HG02588 (cell line): ENCODE results near the gene SLC35B2.

ENCODE experiments used
- ATAC-seq: cut with Tn5 transposase; IDR thresholded peaks from one replicate; pipeline ENCODE4 v1.9.1; 2021; ENCODE audit warnings: mild to moderate bottlenecking, moderate library complexity; ENCODE audit not compliant: unreplicated experiment

The SLC35B2 gene

GRCh38 chr6:44269178-44269920 lies 12.0 kb upstream of the SLC35B2 start:
- no peak for ATAC-seq

- no peak for ATAC-seq
These were observed 10.8 kb upstream of the SLC35B2 start for GRCh38 chr6:44268095-44268628.

DNA sequence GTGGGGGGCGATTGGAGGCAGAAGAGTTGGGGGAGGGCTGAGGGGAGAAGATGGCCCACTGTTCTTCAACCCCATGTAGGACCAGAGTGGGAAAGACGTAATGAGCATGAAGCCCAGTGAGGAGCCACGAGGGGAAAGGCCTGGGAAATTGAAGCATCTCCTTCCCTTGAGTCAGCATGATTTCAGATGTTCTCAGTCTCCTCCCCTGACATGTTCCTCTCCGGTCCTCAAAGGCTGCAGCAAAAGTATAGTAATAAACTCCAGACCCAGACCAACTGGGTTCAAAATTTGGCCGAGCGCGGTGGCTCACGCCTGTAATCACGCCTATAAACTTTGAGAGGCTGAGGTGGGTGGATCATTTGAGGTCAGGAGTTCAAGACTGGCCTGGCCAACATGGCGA lies 9.9 kb upstream of the SLC35B2 start:
- ATAC-seq: no peak

DNA sequence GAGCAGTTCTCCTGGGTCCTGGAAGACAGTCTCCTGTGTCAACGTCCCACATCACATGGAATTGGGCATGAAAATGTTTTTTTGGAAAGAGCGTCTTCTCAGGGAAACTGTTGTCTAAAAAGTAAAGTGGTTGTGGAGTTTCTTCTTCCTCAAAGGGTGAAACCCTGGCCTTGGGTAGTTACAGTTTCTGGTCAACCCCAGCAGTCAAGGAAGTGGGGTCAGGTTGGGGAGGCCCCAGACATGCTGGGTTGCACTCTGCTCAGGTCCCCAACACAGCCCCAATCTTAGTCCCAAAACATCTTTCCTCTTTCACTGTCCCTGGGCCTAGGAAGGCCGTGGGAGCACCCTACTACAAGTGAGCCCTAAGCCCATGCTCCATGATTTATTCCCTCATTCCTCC lies 9.0 kb upstream of the SLC35B2 start:
- peak; percentile 27 for ATAC-seq

DNA sequence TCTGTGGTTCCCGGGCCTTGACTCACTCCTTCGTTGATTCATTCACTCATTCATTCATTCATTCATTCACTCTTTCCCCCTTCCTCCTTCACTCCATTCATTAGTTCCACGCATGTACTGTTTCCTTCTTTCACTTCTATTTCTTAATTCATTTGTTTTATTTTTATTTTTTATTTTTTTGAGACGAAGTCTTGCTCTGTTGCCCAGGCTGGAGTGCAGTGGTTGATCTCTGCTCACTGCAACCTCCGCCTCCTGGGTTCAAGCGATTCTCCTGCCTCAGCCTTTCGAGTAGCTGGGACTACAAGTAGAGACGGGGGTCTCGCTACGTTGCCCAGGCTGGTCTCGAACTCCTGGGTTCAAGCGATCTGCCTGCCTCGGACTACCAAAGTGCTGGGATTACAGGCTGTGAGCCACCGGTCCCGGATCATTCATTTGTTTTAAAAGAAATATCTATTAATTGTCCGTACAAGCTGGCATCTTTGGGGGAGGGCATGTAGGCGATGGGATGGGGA lies 8.4 kb upstream of the SLC35B2 start:
- ATAC-seq: no peak

DNA sequence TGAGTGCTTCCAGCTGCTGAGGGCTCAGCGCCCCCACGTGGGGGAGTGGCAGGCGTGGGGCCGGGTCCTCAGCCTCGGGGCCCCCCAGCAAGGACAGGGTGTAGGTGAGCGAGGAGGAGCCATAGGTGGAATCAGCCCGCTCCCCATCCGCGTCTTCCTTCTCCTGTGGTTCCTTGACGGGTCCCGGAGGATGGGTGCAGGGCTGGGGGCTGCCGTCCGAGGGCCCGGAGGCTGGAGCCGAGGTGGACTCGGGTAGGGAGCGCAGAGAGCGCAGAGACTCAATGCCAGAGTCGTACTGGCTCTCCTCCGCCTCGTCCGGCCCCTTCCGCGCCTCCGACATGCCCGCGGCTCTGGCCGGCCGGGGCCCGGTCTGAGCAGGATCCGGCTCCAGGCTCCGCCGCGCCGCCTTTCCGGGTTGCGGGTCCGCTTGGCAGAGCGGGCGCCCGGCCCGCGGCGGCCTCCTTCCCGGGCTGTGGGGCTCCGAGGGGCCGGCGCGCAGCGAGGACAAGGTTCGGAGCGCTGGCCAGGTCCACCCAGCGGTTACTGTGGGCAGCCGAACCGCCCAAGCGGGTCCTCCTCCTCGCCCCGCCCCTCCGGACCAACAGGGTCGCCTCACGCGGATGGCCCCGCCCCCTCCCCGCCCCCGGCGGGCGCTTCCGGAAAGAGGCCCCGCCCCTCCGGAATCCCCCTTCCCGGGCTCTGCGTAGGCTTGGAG lies 7.8 kb upstream of the SLC35B2 start, which contains the start of gene NFKBIE:
Gene NFKBIE (minus strand): TSS at position 545 of the 715 bp plus-strand sequence. CDS start 205 bp downstream, at position 340.
- peak; percentile 32 for ATAC-seq

- no peak for ATAC-seq
These were observed 7.1 kb upstream of the SLC35B2 start for GRCh38 chr6:44264154-44265006.

GRCh38 chr6:44263354-44264100 lies 6.2 kb upstream of the SLC35B2 start:
- ATAC-seq: no peak

GRCh38 chr6:44262467-44263353 lies 5.4 kb upstream of the SLC35B2 start:
- no peak for ATAC-seq

DNA sequence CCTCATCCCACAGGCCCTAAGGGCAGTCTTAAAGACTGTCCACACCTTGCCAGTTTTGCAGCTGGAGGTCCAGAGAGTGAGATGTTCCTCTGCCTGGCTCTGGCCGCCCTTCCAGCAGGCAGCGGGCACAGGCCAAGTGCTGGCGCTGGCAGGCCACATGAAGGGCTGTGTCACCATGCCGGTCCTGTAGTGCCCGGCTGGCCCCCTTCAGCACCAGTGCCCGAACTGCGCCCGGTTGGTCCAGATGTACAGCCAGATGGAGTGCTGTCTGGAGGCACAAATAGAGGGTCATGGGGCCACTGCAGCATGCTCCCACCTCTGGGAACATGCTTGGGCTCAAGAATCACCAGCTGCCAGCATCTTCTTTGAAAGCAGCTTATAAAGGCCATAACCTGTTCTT lies 4.3 kb upstream of the SLC35B2 start:
- ATAC-seq: no peak

GRCh38 chr6:44260451-44261297 lies 3.3 kb upstream of the SLC35B2 start:
- ATAC-seq: no peak

DNA sequence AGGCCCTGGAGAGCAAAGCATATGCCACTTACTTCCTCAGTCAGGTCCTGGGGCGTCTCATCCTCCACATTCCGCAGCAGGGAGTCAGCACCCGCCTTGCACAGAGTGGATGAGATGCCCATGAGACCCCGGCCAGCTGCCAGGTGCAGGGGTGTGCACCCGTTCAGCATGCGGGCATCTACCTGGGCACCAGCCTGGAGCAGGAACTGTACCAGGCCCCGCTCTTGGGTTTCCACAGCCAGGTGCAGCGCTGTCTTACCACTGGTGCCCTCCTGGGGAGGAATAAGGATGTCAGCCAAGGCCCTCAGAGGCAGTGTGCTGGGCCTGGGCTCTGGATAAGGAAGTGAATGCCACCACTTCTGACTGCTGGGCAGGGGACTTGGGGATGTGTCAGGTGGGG lies 2.7 kb upstream of the SLC35B2 start:
- ATAC-seq: no peak

GRCh38 chr6:44258921-44259320 lies 1.6 kb upstream of the SLC35B2 start:
- ATAC-seq: no peak

DNA sequence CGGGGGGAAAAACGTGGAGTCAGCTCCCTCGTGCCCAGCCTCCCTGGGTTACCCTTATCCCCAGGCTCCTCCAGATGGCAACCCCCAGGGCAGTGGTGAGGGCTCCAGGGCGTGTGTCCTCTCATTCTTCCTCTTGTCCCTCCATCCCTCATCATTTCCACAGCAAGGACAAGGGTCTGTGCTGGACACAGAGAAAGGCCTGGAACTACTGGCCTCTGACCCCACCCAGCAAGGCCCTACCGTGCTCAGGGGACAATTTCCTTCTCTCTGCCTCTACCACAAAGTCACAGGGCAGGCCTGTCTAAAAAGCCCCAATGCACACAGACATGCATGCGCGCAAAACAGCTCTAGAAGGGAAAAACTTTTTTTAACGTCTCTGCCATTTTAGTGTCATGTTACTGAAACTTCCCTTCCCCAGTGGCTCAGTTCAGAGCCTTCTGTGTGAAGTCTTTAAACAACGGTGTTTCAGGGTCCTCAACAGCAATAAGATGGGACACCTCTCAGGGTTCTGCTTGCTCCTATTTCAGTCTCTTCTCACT lies 1.1 kb upstream of the SLC35B2 start:
- no peak for ATAC-seq

DNA sequence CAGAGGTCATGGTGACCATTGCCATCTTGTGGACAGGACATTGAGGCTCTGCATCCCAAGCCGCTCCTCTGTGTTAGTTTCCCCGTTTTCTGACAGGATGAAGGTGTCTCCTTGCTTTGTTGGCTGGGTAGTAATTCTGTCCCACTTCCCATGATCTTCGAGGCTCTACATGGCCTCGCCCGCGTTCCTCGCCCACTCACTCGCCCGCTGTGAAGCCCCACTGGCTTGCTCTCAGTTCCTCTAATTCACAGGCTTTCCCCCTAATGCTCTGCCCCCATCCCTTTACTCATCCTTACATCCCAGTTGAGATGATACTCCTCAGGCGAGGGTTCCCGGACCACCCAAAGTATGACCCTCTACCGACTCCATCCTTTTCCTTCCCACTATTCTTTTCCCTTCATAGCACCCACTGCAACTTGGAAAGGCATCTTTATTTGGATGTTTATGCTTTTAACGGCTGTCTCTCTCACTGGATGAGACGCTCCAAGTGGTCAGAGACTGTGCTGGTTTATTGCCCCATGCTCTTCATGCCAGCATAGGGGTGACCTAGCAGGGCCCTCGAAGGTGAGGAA lies 511 bp upstream of the SLC35B2 start:
- ATAC-seq: peak; percentile 22

GRCh38 chr6:44256775-44257024 lies 628 bp downstream of the SLC35B2 start:
- ATAC-seq: no peak

DNA sequence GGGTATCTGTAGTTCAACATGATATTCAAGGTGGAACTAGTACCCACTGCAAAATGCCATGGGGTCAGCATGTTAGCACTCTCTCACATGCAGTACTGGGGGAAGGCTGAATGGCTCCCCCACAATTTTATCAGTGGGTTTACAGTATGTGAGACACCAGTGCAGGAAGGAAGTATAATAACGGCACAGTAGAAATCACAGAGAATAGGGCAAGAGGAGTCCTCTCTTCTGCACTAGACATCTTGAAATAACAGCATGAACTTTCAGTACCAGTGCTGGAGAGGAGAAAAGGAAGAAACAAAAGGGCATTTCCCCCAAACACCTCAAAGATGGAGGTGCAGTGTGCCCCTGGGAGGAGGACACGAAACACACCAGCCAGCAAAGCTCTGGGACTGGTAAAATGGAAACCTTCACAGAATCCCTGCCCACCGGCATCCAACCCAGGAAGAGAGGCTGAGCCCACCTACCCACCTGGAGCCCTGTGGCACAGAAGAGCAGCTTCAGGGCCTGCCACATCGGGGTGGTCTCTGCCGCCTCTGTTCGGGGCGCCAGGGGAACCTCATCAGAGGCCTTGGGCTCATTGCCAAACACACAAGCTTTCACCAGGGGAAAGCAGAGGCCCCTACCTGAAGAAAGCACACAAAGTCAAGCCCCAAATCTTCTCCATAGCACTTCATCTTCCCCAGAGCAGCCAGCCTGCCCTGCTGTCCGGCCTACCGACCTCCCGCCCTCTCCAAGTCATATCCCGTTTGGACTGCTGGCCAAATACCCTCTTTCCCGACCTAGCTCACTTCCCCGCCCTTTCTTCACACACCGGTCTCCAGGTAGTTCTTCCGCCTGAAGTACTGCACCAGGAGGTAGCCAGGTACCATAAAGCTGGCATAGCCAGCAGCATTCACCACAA lies 1.2 kb downstream of the SLC35B2 start:
- no peak for ATAC-seq
